HCT116 (cell line): Measurements from ENCODE around the gene CHCHD4. TPM values are rescaled to one million over a fixed set of nuclear protein-coding genes. Genes with fewer than 3 reads are reported as not detected.

ENCODE experiments used
- ATAC-seq: fragments of 200-7000 bp; cut with Tn5 transposase; 2 replicates; pipeline ENCODE4 v1.9.1; 2020; ENCODE audit warnings: mild to moderate bottlenecking, moderate library complexity
- BruUV-seq: library from RNA; stranded (reverse); fragments of 400-500 nt; replicated peaks from 2 replicates; lab custom pipeline; 2021; lab: Mats Ljungman, UMichigan
- CTCF ChIA-PET: fragments of 300-600 bp; sonication (Branson Sonifier 250); formaldehyde crosslinking; loops from one replicate; lab custom pipeline; 2021; ENCODE audit warnings: antibody characterized with exemption; lab: Charles Lee
- POLR2A ChIA-PET: fragments of 300-600, 350-600 bp; sonication (Branson Sonifier 250); formaldehyde crosslinking; loops from one replicate; lab custom pipeline; 2021; ENCODE audit warnings: antibody characterized with exemption; lab: Charles Lee
- RAD21 ChIA-PET, 2 experiments: fragments of 300-600 bp; sonication (Branson Sonifier 250); formaldehyde crosslinking; loops; one replicate each; lab custom pipeline; 2023; ENCODE audit warnings: low total read pairs in 2 of 2; ENCODE audit not compliant: uncharacterized antibody in 2 of 2, unreplicated experiment in 2 of 2, low non-redundant PET in 1 of 2; lab: Charles Lee
- DNase-seq: peaks from one replicate; pipeline ENCODE4 v3.0.0-alpha.2; 2010; ENCODE audit warnings: low read depth, low spot score
- H2AFZ ChIP-seq: fragments of 200-600 bp; shearing (Covaris generic), sonication (generic); 2 replicates; pipeline ENCODE4 v1.6.1; 2017; ENCODE audit warnings: low read depth, mixed run types, mixed read lengths, antibody characterized with exemption, low read length; ENCODE audit not compliant: poor library complexity, severe bottlenecking
- H3K27ac ChIP-seq: 2 replicates; pipeline ENCODE4 v1.5.1; 2012; ENCODE audit warnings: low read depth, low read length
- H3K27me3 ChIP-seq: fragments of 200-600 bp; sonication (generic); 2 replicates; pipeline ENCODE4 v1.6.1; 2016; ENCODE audit warnings: mixed run types, low read length, mixed read lengths; ENCODE audit not compliant: insufficient read depth
- H3K36me3 ChIP-seq, 2 experiments: fragments of 200-500 bp in 1 of 2; fragments of 200-600 bp in 1 of 2; sonication (Bioruptor generic) in 1 of 2; sonication (generic) in 1 of 2; 2 replicates each; pipeline versions ENCODE4 v1.5.1 to v1.6.1; 2014 to 2016; ENCODE audit warnings: low read length in 2 of 2, inconsistent platforms in 1 of 2, mixed read lengths in 1 of 2, mixed run types in 1 of 2; ENCODE audit not compliant: insufficient read depth in 2 of 2, control insufficient read depth in 1 of 2
- H3K4me1 ChIP-seq, 2 experiments: fragments of 200-600 bp in 1 of 2; sonication (generic) in 1 of 2; 2 replicates each; pipeline versions ENCODE4 v1.5.1 to v1.6.1; 2012 to 2017; ENCODE audit warnings: low read length in 2 of 2, inconsistent platforms in 1 of 2, mild to moderate bottlenecking in 1 of 2, mixed read lengths in 1 of 2, mixed run types in 1 of 2, moderate library complexity in 1 of 2; ENCODE audit not compliant: insufficient read depth in 2 of 2, control insufficient read depth in 1 of 2
- H3K4me2 ChIP-seq: fragments of 200-600 bp; sonication (generic); 2 replicates; pipeline ENCODE4 v1.6.1; 2017; ENCODE audit warnings: mixed run types, low read length, mixed read lengths
- H3K4me3 ChIP-seq, 2 experiments: fragments of 200-600 bp in 1 of 2; sonication (generic) in 1 of 2; replicated peaks in 1 of 2; 2 replicates each; pipeline ENCODE4 v1.5.1; 2011 to 2016; ENCODE audit warnings: low read length in 2 of 2, control low read depth in 1 of 2, low read depth in 1 of 2, mild to moderate bottlenecking in 1 of 2, mixed read lengths in 1 of 2, mixed run types in 1 of 2
- H3K79me2 ChIP-seq: fragments of 200-600 bp; sonication (generic); 2 replicates; pipeline ENCODE4 v1.6.1; 2017; ENCODE audit warnings: mild to moderate bottlenecking, mixed run types, low read length, moderate library complexity, mixed read lengths; ENCODE audit not compliant: insufficient read depth
- H3K9ac ChIP-seq: fragments of 200-600 bp; sonication (generic); 2 replicates; pipeline ENCODE4 v1.6.1; 2016; ENCODE audit warnings: low read length, mixed read lengths
- H3K9me2 ChIP-seq: fragments of 200-600 bp; sonication (generic), shearing (Covaris generic); 2 replicates; pipeline ENCODE4 v1.6.1; 2017; ENCODE audit warnings: mixed run types, mild to moderate bottlenecking, moderate library complexity; ENCODE audit not compliant: insufficient read depth
- H3K9me3 ChIP-seq, 2 experiments: fragments of 200-500 bp in 1 of 2; fragments of 200-600 bp in 1 of 2; sonication (Bioruptor generic) in 1 of 2; sonication (generic) in 1 of 2; 2 replicates each; pipeline ENCODE4 v1.6.1; 2014 to 2017; ENCODE audit warnings: low read length in 2 of 2, mixed read lengths in 2 of 2, inconsistent platforms in 1 of 2, low read depth in 1 of 2, mild to moderate bottlenecking in 1 of 2, mixed run types in 1 of 2, moderate library complexity in 1 of 2; ENCODE audit not compliant: control insufficient read depth in 1 of 2, insufficient read depth in 1 of 2
- H4K20me1 ChIP-seq: fragments of 200-600 bp; sonication (generic), shearing (Covaris generic); 2 replicates; pipeline ENCODE4 v1.6.1; 2017; ENCODE audit warnings: mixed run types, mild to moderate bottlenecking, moderate library complexity; ENCODE audit not compliant: insufficient read depth
- EGR1 ChIP-seq: IDR thresholded peaks from 2 replicates; pipeline ENCODE4 v1.6.1; 2012; ENCODE audit warnings: low read depth
- EZH2 ChIP-seq: fragments of 200-600 bp; sonication (generic); IDR thresholded peaks from 2 replicates; pipeline ENCODE4 v1.6.1; 2017; ENCODE audit warnings: antibody characterized with exemption, mixed run types
- FOSL1 ChIP-seq: IDR thresholded peaks from 2 replicates; pipeline ENCODE4 v1.6.1; 2012; ENCODE audit warnings: low read depth
- POLR2AphosphoS5 ChIP-seq: IDR thresholded peaks from 2 replicates; pipeline ENCODE4 v1.6.1; 2011; ENCODE audit warnings: mild to moderate bottlenecking, low read depth, low read length, moderate library complexity
- RAD21 ChIP-seq: IDR thresholded peaks from 2 replicates; pipeline ENCODE4 v1.6.1; 2012; ENCODE audit warnings: low read depth, mild to moderate bottlenecking
- SIN3A ChIP-seq: IDR thresholded peaks from 2 replicates; pipeline ENCODE4 v1.6.1; 2012; ENCODE audit warnings: low read depth
- SRF ChIP-seq: IDR thresholded peaks from 2 replicates; pipeline ENCODE4 v1.6.1; 2012; ENCODE audit warnings: low read depth
- intact Hi-C: fragments of 100-400 bp; cut with micrococcal nuclease; formaldehyde crosslinking; loops from 2 replicates; pipeline ENCODE4 v1.10.0; 2022
- total RNA-seq: library from RNA; stranded (reverse); gene quantifications from one replicate; pipeline ENCODE4 v1.2.1, GENCODE V29; 2021; ENCODE audit not compliant: unreplicated experiment
- TF ChIP-seq, protein P1 (sequence below): IDR thresholded peaks from 2 replicates; pipeline ENCODE4 v1.6.1; 2012; ENCODE audit warnings: low read depth
- TF ChIP-seq, protein P2 (sequence below), 3 experiments: fragments of 200-600 bp in 1 of 3; sonication (generic) in 1 of 3; IDR thresholded peaks in 2 of 3; conservative IDR thresholded peaks in 1 of 3; 2 replicates each; pipeline ENCODE4 v1.5.1; 2012 to 2017; ENCODE audit warnings: low read depth in 2 of 3, low read length in 2 of 3, antibody characterized with exemption in 1 of 3, borderline replicate concordance in 1 of 3, control low read depth in 1 of 3, mild to moderate bottlenecking in 1 of 3, mixed read lengths in 1 of 3, mixed run types in 1 of 3, moderate library complexity in 1 of 3; ENCODE audit not compliant: insufficient read depth in 1 of 3

CHCHD4 gene
- total RNA-seq, 1 experiment from 2014 or later, result 24.6 TPM

GRCh38 chr3:14162178-14162577 is 37.5 kb upstream of the CHCHD4 start:
- POLR2A ChIA-PET, result interaction anchor here (1.6 kb wide), 1 partner anchor 16 kb away, joined by 4 read pairs; the partner anchor contains the start of genes LSM3 and XPC
- no peak for DNase-seq
- Histone ChIP-seq H3K9me3 (peaks cover 7 to 8% of the 10 kb centered on the region in 2 experiments; a peak in 2 of 4 replicates), H3K27ac (no peak overlapping the region), H3K27me3 (no peaks in the 10 kb centered on the region)
- TF ChIP-seq POLR2AphosphoS5, result no peak
- TF ChIP-seq, protein P1, sequence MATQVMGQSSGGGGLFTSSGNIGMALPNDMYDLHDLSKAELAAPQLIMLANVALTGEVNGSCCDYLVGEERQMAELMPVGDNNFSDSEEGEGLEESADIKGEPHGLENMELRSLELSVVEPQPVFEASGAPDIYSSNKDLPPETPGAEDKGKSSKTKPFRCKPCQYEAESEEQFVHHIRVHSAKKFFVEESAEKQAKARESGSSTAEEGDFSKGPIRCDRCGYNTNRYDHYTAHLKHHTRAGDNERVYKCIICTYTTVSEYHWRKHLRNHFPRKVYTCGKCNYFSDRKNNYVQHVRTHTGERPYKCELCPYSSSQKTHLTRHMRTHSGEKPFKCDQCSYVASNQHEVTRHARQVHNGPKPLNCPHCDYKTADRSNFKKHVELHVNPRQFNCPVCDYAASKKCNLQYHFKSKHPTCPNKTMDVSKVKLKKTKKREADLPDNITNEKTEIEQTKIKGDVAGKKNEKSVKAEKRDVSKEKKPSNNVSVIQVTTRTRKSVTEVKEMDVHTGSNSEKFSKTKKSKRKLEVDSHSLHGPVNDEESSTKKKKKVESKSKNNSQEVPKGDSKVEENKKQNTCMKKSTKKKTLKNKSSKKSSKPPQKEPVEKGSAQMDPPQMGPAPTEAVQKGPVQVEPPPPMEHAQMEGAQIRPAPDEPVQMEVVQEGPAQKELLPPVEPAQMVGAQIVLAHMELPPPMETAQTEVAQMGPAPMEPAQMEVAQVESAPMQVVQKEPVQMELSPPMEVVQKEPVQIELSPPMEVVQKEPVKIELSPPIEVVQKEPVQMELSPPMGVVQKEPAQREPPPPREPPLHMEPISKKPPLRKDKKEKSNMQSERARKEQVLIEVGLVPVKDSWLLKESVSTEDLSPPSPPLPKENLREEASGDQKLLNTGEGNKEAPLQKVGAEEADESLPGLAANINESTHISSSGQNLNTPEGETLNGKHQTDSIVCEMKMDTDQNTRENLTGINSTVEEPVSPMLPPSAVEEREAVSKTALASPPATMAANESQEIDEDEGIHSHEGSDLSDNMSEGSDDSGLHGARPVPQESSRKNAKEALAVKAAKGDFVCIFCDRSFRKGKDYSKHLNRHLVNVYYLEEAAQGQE, result no peak
- TF ChIP-seq, all 23 proteins: peak for 0
- Histone ChIP-seq H4K20me1 (no peaks in the 10 kb centered on the region), H3K36me3 (peaks cover 56 to 77% of the 10 kb centered on the region in 2 experiments), H3K9me2 (no peaks in the 10 kb centered on the region), H3K4me3 (no peak overlapping the region), H2AFZ (no peak overlapping the region), H3K79me2 (no peaks in the 10 kb centered on the region), H3K4me2 (no peak overlapping the region), H3K4me1 (no peaks in the 10 kb centered on the region), H3K9ac (no peak overlapping the region)
- CTCF ChIA-PET, result no interaction called here
- intact Hi-C loops, result no loop called here
- ATAC-seq, result no peak
- RAD21 ChIA-PET, result no interaction called here
- no TSS peak for BruUV-seq

- Histone ChIP-seq H3K4me2 (no peak overlapping the region), H3K27ac (no peak overlapping the region), H3K79me2 (no peaks in the 10 kb centered on the region), H2AFZ (no peak overlapping the region), H3K4me3 (no peak overlapping the region), H3K36me3 (peaks cover 52 to 76% of the 10 kb centered on the region in 2 experiments), H4K20me1 (no peaks in the 10 kb centered on the region), H3K9ac (no peak overlapping the region), H3K9me3 (peaks cover 7 to 8% of the 10 kb centered on the region in 2 experiments; a peak in 2 of 4 replicates), H3K9me2 (no peaks in the 10 kb centered on the region), H3K4me1 (no peaks in the 10 kb centered on the region), H3K27me3 (no peaks in the 10 kb centered on the region)
- intact Hi-C loops, result no loop called here
- TF ChIP-seq, protein P2, sequence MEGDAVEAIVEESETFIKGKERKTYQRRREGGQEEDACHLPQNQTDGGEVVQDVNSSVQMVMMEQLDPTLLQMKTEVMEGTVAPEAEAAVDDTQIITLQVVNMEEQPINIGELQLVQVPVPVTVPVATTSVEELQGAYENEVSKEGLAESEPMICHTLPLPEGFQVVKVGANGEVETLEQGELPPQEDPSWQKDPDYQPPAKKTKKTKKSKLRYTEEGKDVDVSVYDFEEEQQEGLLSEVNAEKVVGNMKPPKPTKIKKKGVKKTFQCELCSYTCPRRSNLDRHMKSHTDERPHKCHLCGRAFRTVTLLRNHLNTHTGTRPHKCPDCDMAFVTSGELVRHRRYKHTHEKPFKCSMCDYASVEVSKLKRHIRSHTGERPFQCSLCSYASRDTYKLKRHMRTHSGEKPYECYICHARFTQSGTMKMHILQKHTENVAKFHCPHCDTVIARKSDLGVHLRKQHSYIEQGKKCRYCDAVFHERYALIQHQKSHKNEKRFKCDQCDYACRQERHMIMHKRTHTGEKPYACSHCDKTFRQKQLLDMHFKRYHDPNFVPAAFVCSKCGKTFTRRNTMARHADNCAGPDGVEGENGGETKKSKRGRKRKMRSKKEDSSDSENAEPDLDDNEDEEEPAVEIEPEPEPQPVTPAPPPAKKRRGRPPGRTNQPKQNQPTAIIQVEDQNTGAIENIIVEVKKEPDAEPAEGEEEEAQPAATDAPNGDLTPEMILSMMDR (IDR thresholded peaks at IDR 0.05 in 2 of 3, conservative IDR thresholded peaks at IDR 0.05 in 1 of 3; ENCODE audit: borderline replicate concordance in 1 of 3, insufficient read depth in 1 of 3, low read depth in 2 of 3, low read length in 2 of 3), result no peak
- TF ChIP-seq EZH2 (no peak), SIN3A (no peak), POLR2AphosphoS5 (no peak), SRF (no peak), RAD21 (no peak), EGR1 (no peak), FOSL1 (no peak)
- ATAC-seq, result no peak
- ChIA-PET POLR2A (no interaction called here), CTCF (no interaction called here), RAD21 (no interaction called here)
- no peak for DNase-seq
- no TSS peak for BruUV-seq
Measured at GRCh38 chr3:14161282-14161681, 36.6 kb upstream of the CHCHD4 start.
